Coronary artery (tissue), 2 donors: ENCODE measurements around the gene CLEC20A.

Experiments used
- DNase-seq: peaks from one replicate; pipeline ENCODE4 v3.0.0-alpha.2; 2017; ENCODE audit warnings: low spot score
- H3K27ac ChIP-seq, 2 donors: fragments of 200-600 bp; sonication (generic); one replicate each; pipeline ENCODE4 v1.5.1; 2016 to 2019
- H3K4me3 ChIP-seq: fragments of 200-600 bp; sonication (generic); 2 replicates; pipeline ENCODE4 v1.5.1; 2016; ENCODE audit warnings: mild to moderate bottlenecking, moderate library complexity
- TF ChIP-seq, protein P1 (sequence below): fragments of 200-600 bp; sonication (generic); IDR thresholded peaks from one replicate; pipeline ENCODE4 v1.5.1; 2019; ENCODE audit warnings: antibody characterized with exemption

CLEC20A gene

DNA sequence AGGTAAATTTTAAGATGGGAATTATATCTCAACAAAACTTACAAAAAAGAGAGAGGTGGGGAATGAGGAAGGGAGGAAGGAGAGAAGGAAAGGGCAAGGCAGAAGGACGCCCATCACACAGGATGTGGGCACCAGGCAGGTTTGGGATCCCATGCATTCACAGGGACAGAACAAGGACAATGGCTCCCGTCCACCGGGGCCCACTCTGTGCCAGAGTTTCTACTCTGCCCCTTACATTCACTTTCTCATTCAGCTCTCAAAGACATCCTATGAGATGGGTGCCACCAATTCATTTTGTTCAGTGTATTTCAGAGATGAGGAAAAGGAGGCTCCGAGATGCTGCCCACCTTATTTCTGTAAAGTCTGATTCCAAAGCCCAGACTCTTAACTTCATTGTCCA is 7.4 kb downstream of the CLEC20A start:
- no peak overlapping the region for H3K27ac ChIP-seq
- TF ChIP-seq, protein P1, sequence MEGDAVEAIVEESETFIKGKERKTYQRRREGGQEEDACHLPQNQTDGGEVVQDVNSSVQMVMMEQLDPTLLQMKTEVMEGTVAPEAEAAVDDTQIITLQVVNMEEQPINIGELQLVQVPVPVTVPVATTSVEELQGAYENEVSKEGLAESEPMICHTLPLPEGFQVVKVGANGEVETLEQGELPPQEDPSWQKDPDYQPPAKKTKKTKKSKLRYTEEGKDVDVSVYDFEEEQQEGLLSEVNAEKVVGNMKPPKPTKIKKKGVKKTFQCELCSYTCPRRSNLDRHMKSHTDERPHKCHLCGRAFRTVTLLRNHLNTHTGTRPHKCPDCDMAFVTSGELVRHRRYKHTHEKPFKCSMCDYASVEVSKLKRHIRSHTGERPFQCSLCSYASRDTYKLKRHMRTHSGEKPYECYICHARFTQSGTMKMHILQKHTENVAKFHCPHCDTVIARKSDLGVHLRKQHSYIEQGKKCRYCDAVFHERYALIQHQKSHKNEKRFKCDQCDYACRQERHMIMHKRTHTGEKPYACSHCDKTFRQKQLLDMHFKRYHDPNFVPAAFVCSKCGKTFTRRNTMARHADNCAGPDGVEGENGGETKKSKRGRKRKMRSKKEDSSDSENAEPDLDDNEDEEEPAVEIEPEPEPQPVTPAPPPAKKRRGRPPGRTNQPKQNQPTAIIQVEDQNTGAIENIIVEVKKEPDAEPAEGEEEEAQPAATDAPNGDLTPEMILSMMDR: no peak
- H3K4me3 ChIP-seq: no peak overlapping the region
- DNase-seq: no peak

DNA sequence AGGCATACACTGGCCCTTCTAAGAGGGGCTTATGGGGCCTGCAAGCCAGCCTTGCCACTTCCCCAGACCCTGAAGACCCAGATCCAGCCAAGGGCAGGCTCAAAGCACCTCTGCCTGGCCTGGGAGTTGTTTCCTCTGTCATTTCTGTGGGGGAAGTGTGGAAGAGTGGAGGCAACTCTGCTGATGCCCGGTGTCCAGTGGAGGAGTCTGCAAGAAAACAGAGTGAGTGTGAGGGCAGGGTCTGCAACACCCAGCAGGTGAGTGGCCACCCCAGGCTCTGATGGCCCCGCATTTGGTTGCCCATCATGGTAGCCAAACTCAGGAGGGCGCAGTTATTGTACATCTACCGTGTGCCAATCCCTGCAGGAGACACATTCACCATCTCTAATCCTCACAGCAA is 8.4 kb downstream of the CLEC20A start:
- TF ChIP-seq, protein P1: no peak
- H3K27ac ChIP-seq: no peak overlapping the region
- no peak for DNase-seq
- no peak overlapping the region for H3K4me3 ChIP-seq

DNA sequence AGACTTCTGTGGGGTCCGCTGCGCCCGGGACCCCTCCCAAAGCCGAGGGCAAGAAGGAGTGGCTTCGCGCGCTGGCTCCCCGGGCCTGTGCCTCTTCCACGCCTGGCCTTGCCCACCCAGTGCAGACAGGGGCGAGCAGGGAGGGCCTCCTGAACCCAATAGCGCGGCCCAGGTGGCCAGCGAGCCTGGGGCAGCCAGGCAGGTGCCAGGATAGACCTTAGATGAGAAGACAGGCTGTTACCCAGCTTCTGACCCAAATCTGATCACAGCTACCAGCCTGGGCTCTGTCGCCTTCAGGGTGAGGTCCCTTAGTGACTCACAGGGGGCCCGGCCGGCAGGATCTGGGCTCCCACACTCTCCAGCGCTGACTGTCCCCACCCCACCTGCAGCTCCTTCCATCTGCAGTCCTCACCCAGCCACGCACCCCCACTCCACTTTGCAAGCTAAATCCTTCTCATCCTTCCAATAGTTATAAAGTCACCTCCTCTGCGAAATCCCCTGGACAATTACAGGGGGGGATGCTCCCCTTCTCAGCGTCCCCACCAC is 9.6 kb downstream of the CLEC20A start:
- no peak for DNase-seq
- Histone ChIP-seq H3K4me3 (peak overlapping the region; percentile 62), H3K27ac (no peak overlapping the region)
- TF ChIP-seq, protein P1: no peak

DNA sequence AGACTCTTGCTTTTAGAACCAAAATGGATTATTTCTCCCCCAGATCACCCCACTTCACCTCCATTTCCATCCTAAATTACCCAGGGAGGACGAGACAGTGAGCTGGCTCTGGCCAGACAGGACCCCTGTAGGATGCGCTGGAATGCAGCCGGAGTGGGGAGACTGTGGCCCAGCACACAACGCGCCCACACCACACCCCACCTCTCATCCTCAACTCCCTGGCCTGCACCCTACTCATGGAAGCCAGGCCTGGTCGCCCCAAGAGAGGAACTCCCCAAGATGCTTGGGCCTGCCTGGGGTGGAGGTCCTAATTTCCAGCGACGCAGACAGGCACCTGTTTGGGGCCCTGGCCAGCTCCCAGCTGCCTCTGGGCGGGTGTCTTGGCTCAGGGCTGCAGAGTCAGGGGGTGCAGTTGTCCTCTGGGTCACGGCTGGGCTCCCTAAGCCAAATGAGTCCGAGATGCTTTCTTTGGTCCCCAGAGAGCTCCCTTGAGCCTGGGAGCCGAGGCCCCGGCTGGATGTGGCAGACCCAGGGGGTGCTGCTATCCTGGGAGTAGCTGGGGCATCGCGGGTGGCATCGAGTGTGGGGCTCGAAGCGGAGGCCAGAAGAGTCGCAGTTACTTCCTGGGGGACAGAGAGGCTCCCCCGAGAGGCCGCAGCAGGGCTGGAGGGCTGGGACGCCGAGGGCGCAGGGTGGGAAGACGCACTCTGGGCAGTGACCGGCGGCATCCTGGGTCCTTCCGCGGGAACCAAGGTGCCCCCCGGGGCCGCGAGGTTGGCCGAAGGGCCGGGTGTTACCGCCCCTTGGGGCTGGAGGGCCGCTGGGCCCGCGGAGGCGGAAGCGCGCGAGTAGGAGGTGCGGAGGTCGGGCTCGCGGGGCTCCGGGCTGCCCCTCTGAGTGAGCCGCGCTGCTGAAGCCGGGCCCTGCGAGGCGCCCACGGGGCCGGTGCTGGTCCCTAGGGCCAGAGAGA is 10.4 kb downstream of the CLEC20A start:
- TF ChIP-seq, protein P1: no peak
- DNase-seq: no peak
- no peak overlapping the region for H3K27ac ChIP-seq
- H3K4me3 ChIP-seq: peak overlapping the region; percentile 62

DNA sequence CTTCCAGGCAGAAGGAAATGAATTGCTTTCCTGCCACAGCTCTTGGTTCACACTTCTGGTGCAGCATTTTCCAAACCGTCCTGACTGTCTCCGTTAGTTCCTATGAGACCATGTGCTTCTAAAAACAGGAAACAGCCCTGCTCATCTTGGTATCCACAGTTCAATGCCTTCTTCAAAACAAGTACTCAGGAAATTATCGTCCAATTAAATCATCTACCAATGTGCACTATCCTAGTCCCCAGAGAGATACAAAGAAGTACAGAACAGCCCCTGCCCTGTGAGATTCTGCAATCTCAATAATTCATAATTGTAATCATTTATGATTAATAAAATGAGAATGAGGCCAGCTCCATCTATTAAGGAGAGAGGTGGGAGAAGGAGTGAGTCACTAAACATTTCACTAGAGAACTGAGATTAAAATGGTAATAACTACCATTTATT is 11.2 kb downstream of the CLEC20A start:
- TF ChIP-seq, protein P1: no peak

DNA sequence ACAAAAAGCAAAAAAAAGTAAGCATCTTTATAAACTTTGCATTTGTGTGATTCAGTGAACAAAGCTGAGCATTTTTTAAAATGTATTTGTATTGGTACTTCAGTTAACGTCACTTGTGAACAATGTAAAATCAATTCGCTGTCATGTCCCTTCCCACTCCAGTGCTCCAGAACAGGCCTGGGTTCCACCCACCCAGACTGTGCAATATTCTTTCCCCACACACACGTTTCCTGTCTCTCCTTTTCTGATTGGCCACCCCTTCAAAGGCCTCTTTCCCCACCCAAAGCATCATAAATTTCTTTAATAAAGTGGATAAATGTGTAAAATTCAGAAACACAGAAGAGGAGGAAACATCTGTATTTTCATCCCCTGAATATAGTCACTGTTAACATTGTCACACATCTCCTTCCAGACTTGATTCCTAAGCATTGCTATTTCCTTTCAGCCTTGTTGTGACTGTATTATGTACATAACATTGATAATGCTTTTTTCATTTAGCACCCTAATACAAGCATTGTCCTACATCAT is 12.0 kb downstream of the CLEC20A start:
- no peak for DNase-seq
- TF ChIP-seq, protein P1: no peak
- Histone ChIP-seq H3K27ac (no peak overlapping the region), H3K4me3 (no peak overlapping the region)

More for the DNA sequence above, 11.2 kb downstream of the CLEC20A start:
- no peak for DNase-seq
- no peak overlapping the region for H3K4me3 ChIP-seq
- no peak overlapping the region for H3K27ac ChIP-seq
